ENCODE measurements around the gene HELZ.

- TF ChIP-seq POLR2A (IDR thresholded peaks at IDR 0.05; ENCODE audit: low read depth, low read length) (no peak), POLR2AphosphoS5 (IDR thresholded peaks at IDR 0.05; ENCODE audit: low read depth, low read length) (no peak)
Observed at GRCh38 chr17:67281743-67282142, 36.7 kb upstream of the HELZ start.

Measured in GM12892 (cell line).